NCI-H2029 (cell line): ENCODE measurements around the gene PALD1.

Experiments
- DNase-seq: peaks from one replicate; lab custom pipeline; 2025; lab: John Stamatoyannopoulos, UW

PALD1 gene

GRCh38 chr10:70589762-70590654 lies 111.4 kb downstream of the PALD1 start:
- DNase-seq, result no peak

- DNase-seq, result no peak
Observed at GRCh38 chr10:70590655-70591416, 112.3 kb downstream of the PALD1 start.

- DNase-seq, result no peak
Observed at GRCh38 chr10:70592186-70592735, 113.7 kb downstream of the PALD1 start.

- no peak for DNase-seq
Observed at GRCh38 chr10:70592746-70593512, 114.4 kb downstream of the PALD1 start.

- no peak for DNase-seq
Observed at GRCh38 chr10:70593513-70593890, 114.9 kb downstream of the PALD1 start.

- no peak for DNase-seq
Observed at GRCh38 chr10:70594161-70594560, 115.6 kb downstream of the PALD1 start.

- DNase-seq, result no peak
Observed at GRCh38 chr10:70595566-70596016, 117.0 kb downstream of the PALD1 start.

GRCh38 chr10:70596110-70596798 lies 117.7 kb downstream of the PALD1 start:
- DNase-seq, result no peak

- no peak for DNase-seq
Observed at GRCh38 chr10:70596860-70597809, 118.6 kb downstream of the PALD1 start.

- no peak for DNase-seq
Observed at GRCh38 chr10:70597856-70598815, 119.6 kb downstream of the PALD1 start.

GRCh38 chr10:70598857-70599295 lies 120.3 kb downstream of the PALD1 start:
- no peak for DNase-seq

- no peak for DNase-seq
Observed at GRCh38 chr10:70599319-70599718, 120.8 kb downstream of the PALD1 start.

- DNase-seq, result no peak
Observed at GRCh38 chr10:70599791-70600190, 121.2 kb downstream of the PALD1 start.

- no peak for DNase-seq
Observed at GRCh38 chr10:70600512-70601395, 122.2 kb downstream of the PALD1 start.

- DNase-seq, result no peak
Observed at GRCh38 chr10:70601746-70602145, 123.2 kb downstream of the PALD1 start.

GRCh38 chr10:70602665-70603448 lies 124.3 kb downstream of the PALD1 start, which contains the start of gene PRF1:
Gene PRF1 (minus strand): TSS chr10:70602741. CDS start chr10:70600902, 1,839 bp downstream.
- DNase-seq, result no peak

- DNase-seq, result no peak
Observed at GRCh38 chr10:70603449-70603801, 124.9 kb downstream of the PALD1 start.
